Measurements from ENCODE around the gene RCVRN.

- no peak for TF ChIP-seq GABPB2 (CRISPR knock-in tag; conservative IDR thresholded peaks at IDR 0.05)
- no peak for TF ChIP-seq ZBTB34 (CRISPR knock-in tag; IDR thresholded peaks at IDR 0.05)
- TF ChIP-seq CTCF (IDR thresholded peaks at IDR 0.05 in 2 of 3, conservative IDR thresholded peaks at IDR 0.05 in 1 of 3; ENCODE audit: insufficient read depth in 2 of 3, low read depth in 1 of 3, low read length in 3 of 3), result no peak
- TF ChIP-seq ZBTB33 (CRISPR knock-in tag; IDR thresholded peaks at IDR 0.05), result no peak
- TF ChIP-seq POLR2A (conservative IDR thresholded peaks at IDR 0.05), result no peak
- TF ChIP-seq MCM7 (IDR thresholded peaks at IDR 0.05), result no peak
- no peak for TF ChIP-seq ZBTB49 (CRISPR knock-in tag; IDR thresholded peaks at IDR 0.05; ENCODE audit: borderline replicate concordance)
- TF ChIP-seq ZBTB7A (IDR thresholded peaks at IDR 0.05; ENCODE audit: borderline replicate concordance, control insufficient read depth, low read depth, low read length), result no peak
- no peak for TF ChIP-seq SRSF1 (IDR thresholded peaks at IDR 0.05; ENCODE audit: low read depth, low read length)
- no peak for TF ChIP-seq ZMIZ1 (IDR thresholded peaks at IDR 0.05; ENCODE audit: low read depth in 2 of 2, low read length in 2 of 2)
- no peak for TF ChIP-seq POLR2AphosphoS5 (IDR thresholded peaks at IDR 0.05; ENCODE audit: control insufficient read depth, insufficient read depth, low read depth, low read length)
- no peak for TF ChIP-seq HBP1 (CRISPR knock-in tag; IDR thresholded peaks at IDR 0.05)
Measured at GRCh38 chr17:9912121-9913099, 7.3 kb upstream of the RCVRN start.

Data from K562 (cell line).